Heart right ventricle (tissue), 16 donors: Measurements from ENCODE around the gene PROB1. TPM values are rescaled to one million over a fixed set of nuclear protein-coding genes. Genes with fewer than 3 reads are reported as not detected.

Experiments used
- ATAC-seq, 8 donors: fragments of 200-7000 bp; cut with Tn5 transposase; one replicate each; pipeline ENCODE4 v1.9.1; 2020; ENCODE audit warnings: mild to moderate bottlenecking in 8 of 8, moderate library complexity in 8 of 8, moderate number of reproducible peaks in 1 of 8
- DNase-seq, 2 donors: peaks; one replicate each; pipeline ENCODE4 v3.0.0-alpha.2; 2020
- H3K27ac ChIP-seq, 10 donors: fragments of 200-600 bp; sonication (generic) in 2 of 10; one replicate each; pipeline versions ENCODE4 v1.5.0 to v1.8.0; 2020 to 2022; ENCODE audit warnings: mild to moderate bottlenecking in 3 of 10
- H3K27me3 ChIP-seq, 7 donors: fragments of 200-600 bp; one replicate each; pipeline ENCODE4 v1.8.0; 2021 to 2022; ENCODE audit warnings: mild to moderate bottlenecking in 2 of 7
- H3K36me3 ChIP-seq, 9 donors: fragments of 200-600 bp; sonication (generic) in 1 of 9; one replicate each; pipeline versions ENCODE4 v1.5.0 to v1.8.0; 2020 to 2022; ENCODE audit warnings: mild to moderate bottlenecking in 2 of 9
- H3K4me1 ChIP-seq, 9 donors: fragments of 200-600 bp; sonication (generic) in 1 of 9; one replicate each; pipeline versions ENCODE4 v1.5.0 to v1.8.0; 2020 to 2022; ENCODE audit warnings: mild to moderate bottlenecking in 4 of 9
- H3K4me3 ChIP-seq, 10 donors: fragments of 200-600 bp; sonication (generic) in 2 of 10; one replicate each; pipeline versions ENCODE4 v1.5.0 to v1.8.0; 2020 to 2022; ENCODE audit warnings: mild to moderate bottlenecking in 7 of 10, moderate library complexity in 2 of 10
- H3K9me3 ChIP-seq, 11 donors: fragments of 200-600 bp in 10 of 11; sonication (generic) in 2 of 11; one replicate each; pipeline versions ENCODE4 v1.5.0 to v1.8.0; 2013 to 2022; ENCODE audit warnings: mild to moderate bottlenecking in 2 of 11, control low read depth in 1 of 11, moderate library complexity in 1 of 11
- CTCF ChIP-seq, 9 donors: fragments of 200-600 bp; sonication (generic) in 2 of 9; IDR thresholded peaks; one replicate each; pipeline versions ENCODE4 v1.5.0 to v1.8.0; 2021 to 2022; ENCODE audit warnings: antibody characterized with exemption in 9 of 9, mild to moderate bottlenecking in 5 of 9, moderate library complexity in 1 of 9
- WGBS, 2 donors: extraction: QIAGEN DNeasy Blood & Tissue Kit; methylation state at CpG; one replicate each; pipeline ENCODE4 v1.1.7; 2013; ENCODE audit warnings: inconsistent platforms in 1 of 2; 5-methylcytosine and 5-hydroxymethylcytosine counted together
- intact Hi-C, 10 donors: fragments of 100-400 bp; cut with DNase I; formaldehyde crosslinking; loops; one replicate each; pipeline versions ENCODE4 v1.11.1 to v1.14.2; 2022
- polyA plus RNA-seq, 2 donors: library from polyadenylated mRNA; stranded (reverse); fragments of 200-250 nt; gene quantifications; one replicate each; pipeline ENCODE4 v1.2.3, GENCODE V29; 2013
- total RNA-seq, 10 donors: library from RNA; stranded (reverse); fragmentation: NEBNext Ultra II Directional in 3 of 10; extraction: Animal tissue kit (Norgen Biotek cat#: 25700) in 3 of 10; gene quantifications; one replicate each; pipeline versions ENCODE4 v1.2.1 to v1.2.4, GENCODE V29; 2021 to 2023
- donor health status: Arrhythmogenic right ventricular cardiomyopathy.
- donor health status: ischemic (EF 13 %, LVEDD 7.1; RV severe dilation, severe dysfunction).
- donor health status: healthy with polysubstance abuse.
- donor health status: DM: no; HTN: yes; CAD: no.
- donor health status: DM: no; HTN: no; CAD: no.
- donor health status: ischemic (EF 25% LVEDD 6.9; RV normal size, moderate dysfunction).
- donor health status: ischemic (EF 25% LVEDD 5.7; RV mildly dilated, moderate dysfunction).
- donor health status: healthy.
- donor health status: DM: yes; HTN: yes; CAD: no.
- donor health status: Ischemic cardiomyopathy.
- donor health status: ischemic (EF 35%, LVEDD 5.7; RV mildly dilated, moderate dysfunction).
- donor health status: nonischemic (EF 11% LVEDD 7.7; RV severe dilation, severe dysfunction).
- donor health status: DM: yes; HTN: yes; CAD: no.
- donor health status: PGD.
- donor health status: ischemic (EF 29% LVEDD 5.4; RV normal size, mild dysfunction).
- donor health status: nonischemic (EF 23%, LVEDD 6.1; RV moderate dilation, normal function).

PROB1 gene
- total and polyA plus RNA-seq, 12 donors, result 12.2 to 64.8 (median 33.8) TPM

GRCh38 chr5:139403787-139404483, 9.0 kb upstream of the PROB1 start, which contains the start of gene SPATA24:
Gene SPATA24 (minus strand): TSS chr5:139404089. CDS start chr5:139404060, 29 bp downstream.
- Histone ChIP-seq H3K27me3 (no peaks in the 10 kb centered on the region), H3K9me3 (no peaks in the 10 kb centered on the region), H3K4me1 (peaks cover 6 to 29% (median 16%) of the 10 kb centered on the region in 9 donors), H3K36me3 (peaks cover 0 to 22% (median 0%) of the 10 kb centered on the region in 9 donors), H3K4me3 (peak within 1 kb of the TSS; percentile 26 to 59 (median 52)), H3K27ac (peak within 1 kb of the TSS; percentile 79 to 98 (median 90))
- intact Hi-C loops, result no loop called here
- DNase-seq, result peak; percentile 97 to 98
- 0 to 1% methylated on average over 41 of the region's 41 CpGs for WGBS, 2 donors
- peak; percentile 94 to 98 (median 97) for ATAC-seq
- no peak for TF ChIP-seq CTCF (IDR thresholded peaks at IDR 0.05)

GRCh38 chr5:139403418-139403786, 8.5 kb upstream of the PROB1 start:
- Histone ChIP-seq H3K27me3 (no peaks in the 10 kb centered on the region), H3K4me1 (peaks cover 6 to 29% (median 16%) of the 10 kb centered on the region in 9 donors), H3K4me3 (peak overlapping the region; percentile 26 to 59 (median 52)), H3K9me3 (no peaks in the 10 kb centered on the region), H3K36me3 (peaks cover 0 to 22% (median 0%) of the 10 kb centered on the region in 9 donors), H3K27ac (peak overlapping the region; percentile 79 to 98 (median 90))
- ATAC-seq, result peak in 4 of 8 donors; percentile 1 to 11 (median 6)
- DNase-seq, result no peak
- TF ChIP-seq CTCF (IDR thresholded peaks at IDR 0.05), result no peak
- intact Hi-C loops, result no loop called here
- WGBS, 2 donors, result 19 to 20% methylated on average over 7 of the region's 7 CpGs

- Histone ChIP-seq H3K9me3 (no peaks in the 10 kb centered on the region), H3K27me3 (no peaks in the 10 kb centered on the region), H3K4me3 (peak overlapping the region in 1 of 10 donors; percentile 57), H3K36me3 (peaks cover 0 to 22% (median 0%) of the 10 kb centered on the region in 9 donors), H3K27ac (peak overlapping the region in 7 of 10 donors; percentile 83 to 98 (median 89)), H3K4me1 (peaks cover 6 to 37% (median 18%) of the 10 kb centered on the region in 9 donors)
- intact Hi-C loops, result no loop called here
- no peak for ATAC-seq
- no peak for DNase-seq
- WGBS, 2 donors, result 71% methylated on average over 7 of the region's 7 CpGs
- peak in 7 of 9 donors; percentile 14 to 54 (median 38) for TF ChIP-seq CTCF (IDR thresholded peaks at IDR 0.05)
Measured at GRCh38 chr5:139402561-139403158, 7.8 kb upstream of the PROB1 start.

GRCh38 chr5:139401546-139401945, 6.6 kb upstream of the PROB1 start:
- H3K9me3 ChIP-seq, result no peaks in the 10 kb centered on the region
- no peak overlapping the region for H3K27ac ChIP-seq
- H3K27me3 ChIP-seq, result no peaks in the 10 kb centered on the region
- 94 to 95% methylated on average over 10 of the region's 10 CpGs for WGBS, 2 donors
- H3K36me3 ChIP-seq, result peaks cover 0 to 22% (median 0%) of the 10 kb centered on the region in 9 donors
- H3K4me3 ChIP-seq, result no peak overlapping the region
- no peak for ATAC-seq
- DNase-seq, result no peak
- intact Hi-C loops, result no loop called here
- TF ChIP-seq CTCF (IDR thresholded peaks at IDR 0.05), result no peak
- peaks cover 6 to 43% (median 26%) of the 10 kb centered on the region in 9 donors for H3K4me1 ChIP-seq
